Gastroesophageal sphincter (tissue), 3 donors: ENCODE results near the gene SLC8A2.

Experiments
- CTCF ChIP-seq, 4 experiments: fragments of 200-600 bp in 2 of 4; fragments of 450-650 bp in 2 of 4; sonication (generic) in 1 of 4; IDR thresholded peaks; one replicate each; pipeline ENCODE4 v1.5.1; 2017 to 2019; ENCODE audit warnings: antibody characterized with exemption in 4 of 4, mild to moderate bottlenecking in 2 of 4, moderate library complexity in 2 of 4
- EP300 ChIP-seq: sonication (generic); formaldehyde crosslinking; IDR thresholded peaks from one replicate; pipeline ENCODE4 v1.6.1; 2017; ENCODE audit warnings: antibody characterized with exemption, mild to moderate bottlenecking
- POLR2A ChIP-seq, 2 donors: fragments of 450-650 bp; IDR thresholded peaks; one replicate each; pipeline ENCODE4 v1.6.1; 2017; ENCODE audit warnings: antibody characterized with exemption in 2 of 2, mild to moderate bottlenecking in 2 of 2, moderate library complexity in 1 of 2
- POLR2AphosphoS5 ChIP-seq: sonication (generic); formaldehyde crosslinking; IDR thresholded peaks from one replicate; pipeline ENCODE4 v1.6.1; 2017; ENCODE audit warnings: antibody characterized with exemption

- TF ChIP-seq POLR2A (IDR thresholded peaks at IDR 0.05) (no peak), POLR2AphosphoS5 (no peak), CTCF (IDR thresholded peaks at IDR 0.05) (no peak), EP300 (no peak)
Measured at GRCh38 chr19:47498561-47498960, 26.9 kb upstream of the SLC8A2 start.
